ENCODE results near the gene ABCA13. TPM values are rescaled to one million over a fixed set of nuclear protein-coding genes. Genes with fewer than 3 reads are reported as not detected.

The ABCA13 gene
- total RNA-seq, 2 donors from 2014 or later = 1.7 to 2.5 TPM

- H3K4me3 ChIP-seq = no peak overlapping the region
- no peak for DNase-seq
- no peaks in the 10 kb centered on the region for H3K9me3 ChIP-seq
- no peaks in the 10 kb centered on the region for H3K36me3 ChIP-seq
- no peak overlapping the region for H3K9ac ChIP-seq (ENCODE audit: low read depth in 2 of 2, low read length in 2 of 2)
- intact Hi-C loops (cut with DNase I) = no loop called here
- no peaks in the 10 kb centered on the region for H3K4me1 ChIP-seq
- H3K27me3 ChIP-seq = no peaks in the 10 kb centered on the region
- H3K27ac ChIP-seq = no peak overlapping the region
- TF ChIP-seq, protein P1, sequence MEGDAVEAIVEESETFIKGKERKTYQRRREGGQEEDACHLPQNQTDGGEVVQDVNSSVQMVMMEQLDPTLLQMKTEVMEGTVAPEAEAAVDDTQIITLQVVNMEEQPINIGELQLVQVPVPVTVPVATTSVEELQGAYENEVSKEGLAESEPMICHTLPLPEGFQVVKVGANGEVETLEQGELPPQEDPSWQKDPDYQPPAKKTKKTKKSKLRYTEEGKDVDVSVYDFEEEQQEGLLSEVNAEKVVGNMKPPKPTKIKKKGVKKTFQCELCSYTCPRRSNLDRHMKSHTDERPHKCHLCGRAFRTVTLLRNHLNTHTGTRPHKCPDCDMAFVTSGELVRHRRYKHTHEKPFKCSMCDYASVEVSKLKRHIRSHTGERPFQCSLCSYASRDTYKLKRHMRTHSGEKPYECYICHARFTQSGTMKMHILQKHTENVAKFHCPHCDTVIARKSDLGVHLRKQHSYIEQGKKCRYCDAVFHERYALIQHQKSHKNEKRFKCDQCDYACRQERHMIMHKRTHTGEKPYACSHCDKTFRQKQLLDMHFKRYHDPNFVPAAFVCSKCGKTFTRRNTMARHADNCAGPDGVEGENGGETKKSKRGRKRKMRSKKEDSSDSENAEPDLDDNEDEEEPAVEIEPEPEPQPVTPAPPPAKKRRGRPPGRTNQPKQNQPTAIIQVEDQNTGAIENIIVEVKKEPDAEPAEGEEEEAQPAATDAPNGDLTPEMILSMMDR (IDR thresholded peaks at IDR 0.05) = no peak
Observed at GRCh38 chr7:48398191-48398590, 226.9 kb downstream of the ABCA13 start.

- no peaks in the 10 kb centered on the region for H3K4me1 ChIP-seq
- H3K27ac ChIP-seq = no peak overlapping the region
- no peak for DNase-seq
- H3K36me3 ChIP-seq = no peaks in the 10 kb centered on the region
- no peaks in the 10 kb centered on the region for H3K9me3 ChIP-seq
- no peaks in the 10 kb centered on the region for H3K27me3 ChIP-seq
- H3K4me3 ChIP-seq = no peak overlapping the region
- intact Hi-C loops (cut with DNase I) = no loop called here
- H3K9ac ChIP-seq (ENCODE audit: low read depth in 2 of 2, low read length in 2 of 2) = no peak overlapping the region
- TF ChIP-seq, protein P1 (IDR thresholded peaks at IDR 0.05) = no peak
Observed at GRCh38 chr7:48402721-48403120, 231.5 kb downstream of the ABCA13 start.

DNA sequence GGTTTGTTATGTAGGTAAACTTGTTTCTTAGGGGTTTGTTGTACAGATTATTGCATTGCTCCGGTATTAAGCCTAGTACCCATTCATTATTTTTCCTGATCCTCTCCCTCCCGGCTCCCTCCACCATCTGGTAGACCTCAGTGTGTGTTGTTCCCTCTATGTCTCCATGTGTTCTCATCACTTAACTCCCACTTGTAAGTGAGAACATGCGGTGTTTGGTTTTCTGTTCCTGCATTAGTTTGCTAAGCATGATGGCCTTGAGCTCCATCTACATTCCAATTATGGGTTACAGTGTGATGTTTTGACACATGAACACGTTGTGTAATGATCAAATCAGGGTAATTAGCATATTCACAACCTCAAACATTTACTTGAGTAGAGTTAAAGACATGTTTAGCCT is 237.5 kb downstream of the ABCA13 start:
- no peak for DNase-seq
- Histone ChIP-seq H3K27me3 (no peaks in the 10 kb centered on the region), H3K4me1 (no peaks in the 10 kb centered on the region), H3K9ac (ENCODE audit: low read depth in 2 of 2, low read length in 2 of 2) (no peak overlapping the region), H3K9me3 (no peaks in the 10 kb centered on the region), H3K27ac (no peak overlapping the region), H3K36me3 (no peaks in the 10 kb centered on the region), H3K4me3 (no peak overlapping the region)
- intact Hi-C loops (cut with DNase I) = no loop called here
- TF ChIP-seq, protein P1 (IDR thresholded peaks at IDR 0.05) = no peak

- Histone ChIP-seq H3K4me3 (no peak overlapping the region), H3K27me3 (no peaks in the 10 kb centered on the region), H3K27ac (no peak overlapping the region), H3K9ac (ENCODE audit: low read depth in 2 of 2, low read length in 2 of 2) (no peak overlapping the region), H3K4me1 (no peaks in the 10 kb centered on the region), H3K9me3 (no peaks in the 10 kb centered on the region), H3K36me3 (no peaks in the 10 kb centered on the region)
- no peak for DNase-seq
- intact Hi-C loops (cut with DNase I) = no loop called here
- TF ChIP-seq, protein P1 (IDR thresholded peaks at IDR 0.05) = no peak
Observed at GRCh38 chr7:48411619-48412018, 240.4 kb downstream of the ABCA13 start.

- TF ChIP-seq, protein P1 (IDR thresholded peaks at IDR 0.05) = no peak
Observed at GRCh38 chr7:48414011-48414732, 242.9 kb downstream of the ABCA13 start.

More at GRCh38 chr7:48414011-48414732, 242.9 kb downstream of the ABCA13 start:
- DNase-seq = no peak
- H3K9me3 ChIP-seq = no peaks in the 10 kb centered on the region
- H3K9ac ChIP-seq (ENCODE audit: low read depth in 2 of 2, low read length in 2 of 2) = no peak overlapping the region
- H3K36me3 ChIP-seq = no peaks in the 10 kb centered on the region
- no peak overlapping the region for H3K4me3 ChIP-seq
- H3K27ac ChIP-seq = no peak overlapping the region
- intact Hi-C loops (cut with DNase I) = no loop called here
- no peaks in the 10 kb centered on the region for H3K4me1 ChIP-seq
- H3K27me3 ChIP-seq = no peaks in the 10 kb centered on the region
